OCI-LY3 (cell line): Measurements from ENCODE around the gene OR10Z1.

Experiments used
- H2AFZ ChIP-seq: fragments of 200-600, 300-600 bp; shearing (Covaris generic); 2 replicates; pipeline ENCODE4 v1.6.0; 2014; ENCODE audit warnings: antibody characterized with exemption, low read depth, low read length
- H3K27ac ChIP-seq: fragments of 200-600, 300-600 bp; sonication (generic); 2 replicates; pipeline ENCODE4 v1.5.1; 2014; ENCODE audit warnings: mild to moderate bottlenecking, low read length, moderate library complexity, mixed read lengths
- H3K27me3 ChIP-seq: fragments of 200-600, 300-600 bp; sonication (generic); 2 replicates; pipeline ENCODE4 v1.6.1; 2014; ENCODE audit warnings: low read depth, low read length, mixed read lengths
- H3K36me3 ChIP-seq: fragments of 200-600, 300-600 bp; sonication (generic); replicated peaks from 2 replicates; pipeline ENCODE3; 2014; ENCODE audit warnings: low read depth, low read length, mixed read lengths
- H3K4me1 ChIP-seq: fragments of 300-600, 200-600 bp; sonication (generic); 2 replicates; pipeline ENCODE4 v1.6.1; 2014; ENCODE audit warnings: low read length, mixed read lengths
- H3K4me2 ChIP-seq: fragments of 200-600, 300-600 bp; sonication (generic); 2 replicates; pipeline ENCODE4 v1.6.1; 2014; ENCODE audit warnings: low read length, mixed read lengths
- H3K4me3 ChIP-seq: fragments of 300-600, 200-600 bp; sonication (generic); 2 replicates; pipeline ENCODE4 v1.5.1; 2014; ENCODE audit warnings: antibody characterized with exemption, mild to moderate bottlenecking, low read length, moderate library complexity
- H3K79me2 ChIP-seq: fragments of 300-600, 200-600 bp; shearing (Covaris generic); 2 replicates; pipeline ENCODE4 v1.6.1; 2014; ENCODE audit warnings: mild to moderate bottlenecking, low read length, mixed read lengths
- H3K9ac ChIP-seq: fragments of 300-600, 200-600 bp; shearing (Covaris generic); 2 replicates; pipeline ENCODE4 v1.6.0; 2014; ENCODE audit warnings: mild to moderate bottlenecking, low read length, moderate library complexity
- H3K9me3 ChIP-seq: fragments of 200-600, 300-600 bp; shearing (Covaris generic); 2 replicates; pipeline ENCODE4 v1.6.1; 2014; ENCODE audit warnings: low read length, mixed read lengths; ENCODE audit not compliant: insufficient read depth
- H4K20me1 ChIP-seq: fragments of 200-600, 300-600 bp; sonication (generic); 2 replicates; pipeline ENCODE4 v1.6.1; 2016; ENCODE audit warnings: low read length, mixed read lengths; ENCODE audit not compliant: insufficient read depth
- CTCF ChIP-seq: fragments of 200-600, 300-600 bp; sonication (generic); IDR thresholded peaks from 2 replicates; pipeline ENCODE4 v1.5.1; 2014; ENCODE audit warnings: antibody characterized with exemption, low read length, low read depth
- EZH2phosphoT487 ChIP-seq: fragments of 200-600 bp; shearing (Covaris generic); IDR thresholded peaks from 2 replicates; pipeline ENCODE4 v1.6.1; 2018; ENCODE audit warnings: antibody characterized with exemption, mixed run types, low read depth

Gene OR10Z1

GRCh38 chr1:158611916-158612315 is 6.8 kb downstream of the OR10Z1 start:
- no peak overlapping the region for H3K4me2 ChIP-seq
- no peaks in the 10 kb centered on the region for H3K9me3 ChIP-seq
- H3K4me1 ChIP-seq, result no peaks in the 10 kb centered on the region
- H4K20me1 ChIP-seq, result no peaks in the 10 kb centered on the region
- no peak overlapping the region for H3K27ac ChIP-seq
- H2AFZ ChIP-seq, result no peak overlapping the region
- H3K4me3 ChIP-seq, result no peak overlapping the region
- H3K79me2 ChIP-seq, result no peaks in the 10 kb centered on the region
- H3K9ac ChIP-seq, result no peak overlapping the region
- TF ChIP-seq CTCF (no peak), EZH2phosphoT487 (no peak)
- no peaks in the 10 kb centered on the region for H3K36me3 ChIP-seq
- no peaks in the 10 kb centered on the region for H3K27me3 ChIP-seq

- no peak overlapping the region for H3K4me3 ChIP-seq
- no peaks in the 10 kb centered on the region for H3K9me3 ChIP-seq
- H3K36me3 ChIP-seq, result no peaks in the 10 kb centered on the region
These were observed 8.7 kb downstream of the OR10Z1 start for GRCh38 chr1:158613764-158614163.

GRCh38 chr1:158638146-158638545 is 33.1 kb downstream of the OR10Z1 start:
- no peak overlapping the region for H3K27ac ChIP-seq
- no peak overlapping the region for H3K4me3 ChIP-seq
- no peak overlapping the region for H3K9ac ChIP-seq
- H2AFZ ChIP-seq, result no peak overlapping the region
- no peaks in the 10 kb centered on the region for H3K9me3 ChIP-seq
- no peaks in the 10 kb centered on the region for H3K4me1 ChIP-seq
- H3K27me3 ChIP-seq, result no peaks in the 10 kb centered on the region
- no peak overlapping the region for H3K4me2 ChIP-seq
- H3K79me2 ChIP-seq, result no peaks in the 10 kb centered on the region
- H3K36me3 ChIP-seq, result no peaks in the 10 kb centered on the region
- H4K20me1 ChIP-seq, result no peaks in the 10 kb centered on the region
- TF ChIP-seq EZH2phosphoT487, result no peak
- TF ChIP-seq CTCF, result no peak

More at GRCh38 chr1:158613764-158614163, 8.7 kb downstream of the OR10Z1 start:
- TF ChIP-seq CTCF (no peak), EZH2phosphoT487 (no peak)
- no peaks in the 10 kb centered on the region for H4K20me1 ChIP-seq
- no peak overlapping the region for H3K27ac ChIP-seq
- no peaks in the 10 kb centered on the region for H3K79me2 ChIP-seq
- H2AFZ ChIP-seq, result no peak overlapping the region
- H3K4me2 ChIP-seq, result no peak overlapping the region
- H3K9ac ChIP-seq, result no peak overlapping the region
- no peaks in the 10 kb centered on the region for H3K27me3 ChIP-seq
- H3K4me1 ChIP-seq, result no peaks in the 10 kb centered on the region

GRCh38 chr1:158638904-158639303 is 33.8 kb downstream of the OR10Z1 start:
- no peaks in the 10 kb centered on the region for H4K20me1 ChIP-seq
- no peaks in the 10 kb centered on the region for H3K9me3 ChIP-seq
- no peak overlapping the region for H3K9ac ChIP-seq
- H3K36me3 ChIP-seq, result no peaks in the 10 kb centered on the region
- no peak overlapping the region for H3K27ac ChIP-seq
- H3K27me3 ChIP-seq, result no peaks in the 10 kb centered on the region
- no peaks in the 10 kb centered on the region for H3K4me1 ChIP-seq
- TF ChIP-seq CTCF, result no peak
- TF ChIP-seq EZH2phosphoT487, result no peak
- no peak overlapping the region for H2AFZ ChIP-seq
- no peak overlapping the region for H3K4me2 ChIP-seq
- H3K79me2 ChIP-seq, result no peaks in the 10 kb centered on the region
- H3K4me3 ChIP-seq, result no peak overlapping the region
